IPS-18c (cell line): Measurements from ENCODE around the gene AXL.
"Not testable (repeated sequence)": the region's sequence is repeated elsewhere in the genome, so short reads cannot be mapped to it uniquely, and the experiment has no call there.

Source experiments
- H3K4me3 ChIP-seq: 2 replicates; pipeline ENCODE4 v1.7.0; 2013; ENCODE audit warnings: low read depth, mild to moderate bottlenecking, low read length, moderate library complexity; ENCODE audit not compliant: insufficient read depth
- H3K9me3 ChIP-seq: one replicate; pipeline ENCODE4 v1.6.1; 2013; ENCODE audit warnings: mild to moderate bottlenecking, low read length, moderate library complexity; ENCODE audit not compliant: control insufficient read depth, insufficient read depth

Gene AXL

DNA sequence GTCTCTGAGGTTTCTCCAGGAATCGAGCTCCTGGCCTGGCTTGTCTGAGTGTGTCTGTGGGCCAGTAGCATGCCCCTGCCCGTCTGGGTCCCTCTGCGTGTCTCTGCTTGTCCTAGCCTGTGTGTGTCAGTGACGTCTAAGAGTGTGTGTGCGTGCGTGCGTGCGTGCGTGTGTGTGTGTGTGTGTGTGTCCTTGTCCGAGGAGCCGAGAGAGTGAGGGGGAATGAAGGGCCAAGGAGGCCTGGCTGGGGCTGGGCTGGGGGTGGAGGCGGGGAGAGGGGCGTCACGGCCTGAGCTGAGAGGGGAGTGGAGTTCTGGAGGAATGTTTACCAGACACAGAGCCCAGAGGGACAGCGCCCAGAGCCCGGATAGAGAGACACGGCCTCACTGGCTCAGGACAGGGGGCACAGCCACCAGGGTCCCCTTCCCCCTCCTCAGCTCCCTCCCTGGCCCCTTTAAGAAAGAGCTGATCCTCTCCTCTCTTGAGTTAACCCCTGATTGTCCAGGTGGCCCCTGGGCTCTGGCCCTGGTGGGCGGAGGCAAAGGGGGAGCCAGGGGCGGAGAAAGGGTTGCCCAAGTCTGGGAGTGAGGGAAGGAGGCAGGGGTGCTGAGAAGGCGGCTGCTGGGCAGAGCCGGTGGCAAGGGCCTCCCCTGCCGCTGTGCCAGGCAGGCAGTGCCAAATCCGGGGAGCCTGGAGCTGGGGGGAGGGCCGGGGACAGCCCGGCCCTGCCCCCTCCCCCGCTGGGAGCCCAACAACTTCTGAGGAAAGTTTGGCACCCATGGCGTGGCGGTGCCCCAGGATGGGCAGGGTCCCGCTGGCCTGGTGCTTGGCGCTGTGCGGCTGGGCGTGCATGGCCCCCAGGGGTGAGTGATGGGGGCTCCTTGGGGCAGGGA, at the start of gene AXL:
Gene AXL (plus strand): TSS at position 609 of the 893 bp plus-strand sequence. CDS start 170 bp downstream, at position 779.
- peak within 1 kb of the TSS; percentile 74 for H3K4me3 ChIP-seq
- H3K9me3 ChIP-seq, result no peaks in the 10 kb centered on the region

- Histone ChIP-seq H3K4me3 (no peak overlapping the region), H3K9me3 (no peaks in the 10 kb centered on the region)
Measured at GRCh38 chr19:41172297-41173164, 46.5 kb upstream of the AXL start.

GRCh38 chr19:41174297-41174928, 44.6 kb upstream of the AXL start:
- Histone ChIP-seq H3K9me3 (no peaks in the 10 kb centered on the region), H3K4me3 (no peak overlapping the region)

DNA sequence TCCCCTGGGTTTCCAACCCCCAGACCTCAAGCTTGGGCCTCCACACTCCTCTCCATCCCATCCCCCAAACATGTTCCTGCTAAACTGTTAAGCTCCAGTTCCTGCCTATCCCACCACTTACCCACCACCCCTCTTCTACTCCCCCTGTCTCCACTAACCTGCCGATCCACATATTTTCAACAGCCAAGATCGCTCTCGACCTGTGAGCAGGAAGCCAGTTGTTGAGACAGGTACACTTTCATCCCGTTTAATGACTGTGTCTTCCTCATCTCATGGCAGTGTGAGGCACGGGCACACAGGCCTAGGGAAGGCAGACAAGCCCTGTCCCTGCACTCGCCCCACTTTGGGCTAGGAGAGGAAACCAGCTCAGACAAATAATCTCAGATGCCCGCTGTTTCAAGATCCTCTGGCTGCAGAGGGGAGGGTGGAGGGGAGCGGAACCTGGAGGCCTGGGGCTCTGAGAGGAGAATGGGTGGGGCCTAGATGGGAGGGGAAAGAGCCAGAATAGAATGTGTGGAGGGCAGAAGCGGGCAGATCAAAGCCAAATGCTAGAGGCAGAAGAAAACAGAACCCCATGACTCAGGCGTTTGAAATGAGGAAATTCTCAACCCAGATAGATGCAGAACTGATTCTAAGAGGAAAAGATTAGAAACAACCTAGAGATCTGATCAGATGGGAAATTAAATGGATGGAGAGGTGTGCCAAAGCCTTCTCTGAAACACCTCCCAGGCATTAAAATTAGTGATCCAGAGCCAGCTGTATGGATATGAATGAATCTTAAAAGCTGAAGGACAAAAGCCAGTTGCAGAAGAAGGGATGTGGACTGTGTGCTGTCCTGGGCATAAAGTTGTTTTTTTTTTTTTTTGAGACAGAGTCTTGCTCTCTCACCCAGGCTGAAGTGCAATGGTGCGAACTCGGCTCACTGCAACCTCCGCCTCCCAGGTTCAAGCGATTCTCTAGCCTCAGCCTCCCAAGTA, 42.9 kb upstream of the AXL start:
- no peaks in the 10 kb centered on the region for H3K9me3 ChIP-seq
- H3K4me3 ChIP-seq, result peak overlapping the region; percentile 12

DNA sequence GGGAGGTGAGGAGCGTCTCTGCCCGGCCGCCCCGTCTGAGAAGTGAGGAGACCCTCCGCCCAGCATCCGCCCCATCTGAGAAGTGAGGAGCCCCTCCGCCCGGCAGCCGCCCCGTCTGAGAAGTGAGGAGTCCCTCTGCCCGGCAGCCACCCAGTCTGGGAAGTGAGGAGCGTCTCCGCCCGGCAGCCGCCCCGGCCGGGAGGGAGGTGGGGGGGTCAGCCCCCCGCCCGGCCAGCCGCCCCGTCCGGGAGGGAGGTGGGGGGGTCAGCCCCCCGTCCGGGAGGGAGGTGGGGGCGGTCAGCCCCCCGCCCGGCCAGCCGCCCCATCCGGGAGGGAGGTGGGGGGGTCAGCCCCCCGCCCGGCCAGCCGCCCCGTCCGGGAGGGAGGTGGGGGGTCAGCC, 38.9 kb upstream of the AXL start:
- H3K4me3 ChIP-seq, H3K9me3 ChIP-seq: not testable (repeated sequence)

- Histone ChIP-seq H3K4me3 (no peak overlapping the region), H3K9me3 (no peaks in the 10 kb centered on the region)
Measured at GRCh38 chr19:41186971-41187883, 31.8 kb upstream of the AXL start.

DNA sequence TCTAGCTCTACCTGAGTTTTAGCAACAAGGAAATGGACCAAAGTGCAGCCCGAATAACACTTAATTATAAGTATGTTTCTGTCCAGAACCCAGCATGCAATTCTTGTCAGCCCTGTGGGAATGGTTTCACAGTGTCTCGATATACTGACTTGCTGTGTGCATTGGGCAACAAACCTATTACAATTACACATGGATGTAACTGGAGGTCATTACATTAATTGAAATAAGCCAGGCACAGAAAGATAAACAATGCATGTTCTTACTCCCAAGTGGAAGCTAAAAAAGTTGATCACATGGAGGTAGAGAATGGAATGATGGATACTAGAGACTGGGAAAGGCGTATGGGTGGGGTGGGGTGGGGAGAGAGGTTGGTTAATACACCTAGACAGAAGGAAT, 31.1 kb upstream of the AXL start:
- Histone ChIP-seq H3K9me3 (no peaks in the 10 kb centered on the region), H3K4me3 (no peak overlapping the region)

GRCh38 chr19:41189425-41190065, 29.5 kb upstream of the AXL start:
- Histone ChIP-seq H3K9me3 (no peaks in the 10 kb centered on the region), H3K4me3 (no peak overlapping the region)

- H3K4me3 ChIP-seq, result peak within 1 kb of the TSS; percentile 73
Measured at GRCh38 chr19:41192574-41193429, 26.2 kb upstream of the AXL start, which contains the start of gene CYP2S1. Gene CYP2S1 (plus strand): TSS chr19:41193219. CDS start chr19:41193265, 46 bp downstream.

DNA sequence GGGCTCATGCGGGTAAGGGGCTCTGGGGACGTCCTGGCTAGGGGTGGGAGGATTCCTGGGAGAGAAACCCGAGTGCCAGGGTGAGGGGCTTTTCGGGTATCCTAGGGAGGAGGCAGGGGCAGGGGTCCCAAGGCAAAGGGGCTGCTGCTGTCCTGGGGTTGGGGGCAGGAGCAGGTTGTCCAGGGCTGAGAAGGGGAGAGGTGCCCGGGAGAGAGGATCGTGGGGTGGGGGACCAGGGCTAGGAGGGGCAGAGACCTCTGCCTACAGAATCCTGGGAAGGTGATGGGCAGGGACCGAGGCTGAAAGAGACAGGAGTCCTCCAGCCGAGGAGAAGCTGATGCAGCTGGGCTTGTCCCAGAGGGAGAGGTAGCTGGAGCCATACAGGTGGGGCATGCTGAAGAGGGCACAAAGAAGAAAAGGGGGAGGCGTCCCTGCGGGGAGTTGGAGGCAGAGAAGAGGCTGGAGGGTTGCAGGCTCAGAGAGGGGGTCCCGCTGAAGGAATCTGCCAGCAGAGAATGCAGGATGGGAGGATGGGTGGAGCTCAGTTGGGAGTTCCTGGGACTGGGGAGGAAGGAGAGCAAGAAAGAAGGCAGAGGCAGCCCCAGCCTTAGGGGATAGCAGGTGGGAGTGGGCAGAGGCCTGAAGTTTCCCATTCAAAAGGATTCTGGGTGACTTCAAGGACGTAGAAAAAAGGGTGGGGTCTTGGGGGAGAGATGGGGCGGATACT, 25.4 kb upstream of the AXL start:
- Histone ChIP-seq H3K4me3 (peak overlapping the region; percentile 73), H3K9me3 (no peaks in the 10 kb centered on the region)

More at GRCh38 chr19:41192574-41193429, 26.2 kb upstream of the AXL start, which contains the start of gene CYP2S1:
- no peaks in the 10 kb centered on the region for H3K9me3 ChIP-seq

GRCh38 chr19:41194157-41194552, 24.9 kb upstream of the AXL start:
- Histone ChIP-seq H3K4me3 (peak overlapping the region; percentile 73), H3K9me3 (no peaks in the 10 kb centered on the region)

GRCh38 chr19:41195675-41196497, 23.1 kb upstream of the AXL start:
- no peaks in the 10 kb centered on the region for H3K9me3 ChIP-seq
- no peak overlapping the region for H3K4me3 ChIP-seq

GRCh38 chr19:41198559-41198958, 20.5 kb upstream of the AXL start:
- H3K4me3 ChIP-seq, result no peak overlapping the region
- no peaks in the 10 kb centered on the region for H3K9me3 ChIP-seq
